Sigmoid colon (tissue), 7 donors: Measurements from ENCODE around the gene AP2A2. TPM values are rescaled to one million over a fixed set of nuclear protein-coding genes. Genes with fewer than 3 reads are reported as not detected.

Experiments used
- DNase-seq: peaks from one replicate; pipeline ENCODE4 v3.0.0-alpha.2; 2019
- H3K27ac ChIP-seq, 4 donors: fragments of 200-600 bp; sonication (generic); one replicate each; pipeline ENCODE4 v1.5.1; 2016 to 2019; ENCODE audit warnings: mild to moderate bottlenecking in 1 of 4
- H3K27me3 ChIP-seq, 3 donors: fragments of 200-600 bp; sonication (generic); one replicate each; pipeline ENCODE4 v1.5.1; 2019; ENCODE audit warnings: mild to moderate bottlenecking in 1 of 3
- H3K36me3 ChIP-seq, 4 donors: fragments of 200-600 bp; sonication (generic); one replicate each; pipeline ENCODE4 v1.5.1; 2016 to 2019
- H3K4me1 ChIP-seq, 4 donors: fragments of 200-600 bp; sonication (generic); one replicate each; pipeline ENCODE4 v1.5.1; 2017 to 2019
- H3K4me3 ChIP-seq, 4 donors: fragments of 200-600 bp; sonication (generic); one replicate each; pipeline ENCODE4 v1.5.1; 2017 to 2019; ENCODE audit warnings: mild to moderate bottlenecking in 2 of 4, moderate library complexity in 1 of 4
- H3K9me3 ChIP-seq, 4 donors: fragments of 200-600 bp in 3 of 4; sonication (generic) in 3 of 4; one replicate each; pipeline versions ENCODE4 v1.5.1 to v1.6.1; 2013 to 2019
- EP300 ChIP-seq, 4 donors: sonication (generic); formaldehyde crosslinking; IDR thresholded peaks; one replicate each; pipeline ENCODE4 v1.6.1; 2017; ENCODE audit warnings: antibody characterized with exemption in 4 of 4
- POLR2A ChIP-seq, 2 donors: fragments of 450-650 bp; IDR thresholded peaks; one replicate each; pipeline ENCODE4 v1.6.1; 2016; ENCODE audit warnings: antibody characterized with exemption in 2 of 2, mild to moderate bottlenecking in 2 of 2, moderate library complexity in 2 of 2
- POLR2AphosphoS5 ChIP-seq, 4 donors: sonication (generic); formaldehyde crosslinking; IDR thresholded peaks; one replicate each; pipeline ENCODE4 v1.6.1; 2017; ENCODE audit warnings: antibody characterized with exemption in 4 of 4
- WGBS, 2 donors: extraction: QIAGEN DNeasy Blood & Tissue Kit; methylation state at CpG; one replicate each; pipeline ENCODE4 v1.1.7; 2013; 5-methylcytosine and 5-hydroxymethylcytosine counted together
- intact Hi-C: fragments of 100-400 bp; cut with DNase I; formaldehyde crosslinking; loops from one replicate; pipeline ENCODE4 v1.15.1; 2023
- polyA plus RNA-seq, 3 donors: library from polyadenylated mRNA; stranded (reverse); fragments of 200-250 nt; gene quantifications; one replicate each; pipeline ENCODE4 v1.2.3, GENCODE V29; 2013
- total RNA-seq, 4 donors: library from RNA; depleted of rRNA; stranded (reverse); fragments of >200 nt; gene quantifications; one replicate each; pipeline ENCODE4 v1.1.0, GENCODE V29; 2016
- TF ChIP-seq, protein P1 (sequence below), 4 experiments: fragments of 450-650 bp in 3 of 4; fragments of 200-600 bp in 1 of 4; IDR thresholded peaks; one replicate each; pipeline ENCODE4 v1.5.1; 2016 to 2019; ENCODE audit warnings: antibody characterized with exemption in 4 of 4, mild to moderate bottlenecking in 3 of 4, moderate library complexity in 2 of 4
- donor health status: healthy with polysubstance abuse.
- donor health status: Bipolar disorder and iron deficiency.
- donor health status: healthy.

The AP2A2 gene
- total and polyA plus RNA-seq, 7 donors = 21.0 to 78.4 (median 47.0) TPM

DNA sequence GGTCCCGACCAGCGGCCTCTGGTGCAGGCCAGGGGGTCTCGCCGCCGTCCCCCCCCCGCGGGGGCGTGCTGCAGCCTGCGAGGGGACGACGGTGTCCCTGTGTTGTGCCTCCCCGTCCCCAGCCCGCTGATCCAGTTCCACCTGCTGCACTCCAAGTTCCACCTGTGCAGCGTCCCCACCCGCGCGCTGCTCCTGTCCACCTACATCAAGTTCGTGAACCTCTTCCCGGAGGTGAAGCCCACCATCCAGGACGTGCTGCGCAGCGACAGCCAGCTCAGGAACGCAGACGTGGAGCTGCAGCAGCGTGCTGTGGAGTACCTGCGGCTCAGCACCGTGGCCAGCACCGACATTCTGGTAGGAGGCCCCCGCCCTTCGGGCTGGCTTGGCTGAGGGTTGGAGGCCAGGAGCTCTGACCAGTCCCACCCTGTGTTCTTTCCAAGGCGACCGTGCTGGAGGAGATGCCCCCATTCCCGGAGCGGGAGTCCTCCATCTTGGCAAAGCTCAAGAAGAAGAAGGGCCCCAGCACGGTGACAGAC is 68.0 kb downstream of the AP2A2 start:
- intact Hi-C loops = no loop called here
- Histone ChIP-seq H3K27ac (no peak overlapping the region), H3K9me3 (no peaks in the 10 kb centered on the region), H3K36me3 (peaks cover 36 to 72% (median 51%) of the 10 kb centered on the region in 4 donors), H3K4me3 (no peak overlapping the region), H3K27me3 (no peaks in the 10 kb centered on the region), H3K4me1 (no peaks in the 10 kb centered on the region)
- no peak for TF ChIP-seq EP300 (IDR thresholded peaks at IDR 0.05)
- TF ChIP-seq POLR2A (IDR thresholded peaks at IDR 0.05) = no peak
- TF ChIP-seq, protein P1, sequence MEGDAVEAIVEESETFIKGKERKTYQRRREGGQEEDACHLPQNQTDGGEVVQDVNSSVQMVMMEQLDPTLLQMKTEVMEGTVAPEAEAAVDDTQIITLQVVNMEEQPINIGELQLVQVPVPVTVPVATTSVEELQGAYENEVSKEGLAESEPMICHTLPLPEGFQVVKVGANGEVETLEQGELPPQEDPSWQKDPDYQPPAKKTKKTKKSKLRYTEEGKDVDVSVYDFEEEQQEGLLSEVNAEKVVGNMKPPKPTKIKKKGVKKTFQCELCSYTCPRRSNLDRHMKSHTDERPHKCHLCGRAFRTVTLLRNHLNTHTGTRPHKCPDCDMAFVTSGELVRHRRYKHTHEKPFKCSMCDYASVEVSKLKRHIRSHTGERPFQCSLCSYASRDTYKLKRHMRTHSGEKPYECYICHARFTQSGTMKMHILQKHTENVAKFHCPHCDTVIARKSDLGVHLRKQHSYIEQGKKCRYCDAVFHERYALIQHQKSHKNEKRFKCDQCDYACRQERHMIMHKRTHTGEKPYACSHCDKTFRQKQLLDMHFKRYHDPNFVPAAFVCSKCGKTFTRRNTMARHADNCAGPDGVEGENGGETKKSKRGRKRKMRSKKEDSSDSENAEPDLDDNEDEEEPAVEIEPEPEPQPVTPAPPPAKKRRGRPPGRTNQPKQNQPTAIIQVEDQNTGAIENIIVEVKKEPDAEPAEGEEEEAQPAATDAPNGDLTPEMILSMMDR (IDR thresholded peaks at IDR 0.05) = no peak
- no peak for TF ChIP-seq POLR2AphosphoS5 (IDR thresholded peaks at IDR 0.05)
- no peak for DNase-seq
- 94 to 95% methylated on average over 35 of the region's 35 CpGs for WGBS, 2 donors

DNA sequence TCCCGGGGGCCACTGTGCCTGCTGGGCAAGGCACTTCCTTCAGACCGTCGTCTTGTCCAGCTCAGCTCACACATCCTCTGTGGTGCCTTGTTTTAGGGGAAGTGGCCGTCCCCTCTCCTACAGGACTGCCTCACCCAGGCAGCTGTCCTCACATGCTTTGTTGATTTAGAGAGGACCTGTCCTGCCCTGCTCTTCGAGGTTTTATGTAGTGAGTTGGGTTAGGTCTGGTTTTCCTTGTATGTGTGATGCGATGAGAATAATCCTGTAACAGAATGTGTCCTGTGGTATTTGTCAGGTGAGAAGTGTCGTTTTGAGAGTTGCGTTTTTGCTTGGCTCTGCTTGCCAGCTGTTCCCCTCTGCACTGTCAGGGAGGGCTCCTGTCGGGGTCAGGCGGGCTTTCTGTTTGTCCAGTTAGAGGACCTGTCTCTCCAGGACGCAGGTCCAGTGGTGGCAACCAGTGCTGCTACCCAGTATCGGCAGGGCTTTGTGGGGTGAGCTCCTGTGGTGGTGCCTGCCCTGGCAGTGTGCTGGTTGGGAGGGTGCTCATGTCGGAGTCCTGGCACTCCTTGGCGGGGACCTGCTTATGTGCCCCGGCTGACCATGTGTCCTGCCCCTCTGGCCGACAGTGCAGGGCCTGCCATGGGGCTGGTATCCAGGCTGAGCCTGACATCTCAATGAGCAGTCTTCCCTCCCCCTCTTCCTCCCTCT is 69.5 kb downstream of the AP2A2 start:
- intact Hi-C loops = no loop called here
- no peaks in the 10 kb centered on the region for H3K4me1 ChIP-seq
- DNase-seq = no peak
- 86 to 88% methylated on average over 16 of the region's 16 CpGs for WGBS, 2 donors
- no peaks in the 10 kb centered on the region for H3K9me3 ChIP-seq
- TF ChIP-seq EP300 (IDR thresholded peaks at IDR 0.05) = no peak
- TF ChIP-seq POLR2A (IDR thresholded peaks at IDR 0.05) = no peak
- TF ChIP-seq POLR2AphosphoS5 (IDR thresholded peaks at IDR 0.05) = no peak
- TF ChIP-seq, protein P1 (IDR thresholded peaks at IDR 0.05) = no peak
- H3K4me3 ChIP-seq = no peak overlapping the region
- no peak overlapping the region for H3K27ac ChIP-seq
- no peaks in the 10 kb centered on the region for H3K27me3 ChIP-seq
- peaks cover 31 to 67% (median 36%) of the 10 kb centered on the region in 4 donors for H3K36me3 ChIP-seq

DNA sequence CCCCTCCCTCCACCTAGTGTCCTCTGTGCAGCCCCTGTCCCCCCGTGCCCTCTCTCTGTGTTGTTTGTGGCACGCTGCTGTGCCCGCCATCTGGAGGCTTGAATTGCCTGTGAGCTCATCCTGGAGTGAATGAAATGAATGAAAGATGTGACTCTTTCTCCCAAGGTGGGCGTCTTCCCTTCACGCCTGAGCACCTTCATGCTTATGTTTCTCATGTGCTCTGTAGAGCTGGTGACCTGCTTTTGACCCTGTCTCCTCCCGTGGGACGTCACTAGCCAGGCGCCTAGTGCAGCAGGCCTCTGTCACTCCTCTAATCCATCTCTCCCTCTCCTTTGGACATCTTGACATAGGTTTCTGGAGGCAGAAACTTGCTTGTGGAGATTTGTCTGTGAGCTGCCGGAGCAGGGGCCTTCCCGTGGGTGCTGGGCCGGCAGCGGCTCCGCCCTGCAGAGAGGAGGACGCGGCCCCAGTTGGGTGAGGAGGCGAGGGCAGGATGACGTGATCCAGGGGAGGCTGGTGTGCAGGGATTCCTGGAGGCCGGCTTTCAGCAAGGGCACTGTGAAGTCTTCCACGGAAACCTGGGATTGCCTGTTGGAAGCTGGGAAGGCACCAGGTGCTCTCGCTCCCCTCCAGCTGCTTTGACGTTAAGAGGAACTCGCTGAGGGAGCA is 70.2 kb downstream of the AP2A2 start:
- TF ChIP-seq, protein P1 (IDR thresholded peaks at IDR 0.05) = no peak
- TF ChIP-seq POLR2A (IDR thresholded peaks at IDR 0.05) (no peak), EP300 (IDR thresholded peaks at IDR 0.05) (no peak), POLR2AphosphoS5 (IDR thresholded peaks at IDR 0.05) (no peak)
- intact Hi-C loops = no loop called here
- Histone ChIP-seq H3K27ac (no peak overlapping the region), H3K36me3 (peaks cover 36 to 72% (median 39%) of the 10 kb centered on the region in 4 donors), H3K9me3 (no peaks in the 10 kb centered on the region), H3K4me1 (no peaks in the 10 kb centered on the region), H3K4me3 (no peak overlapping the region), H3K27me3 (no peaks in the 10 kb centered on the region)
- WGBS, 2 donors = 85 to 87% methylated on average over 22 of the region's 22 CpGs
- DNase-seq = no peak

DNA sequence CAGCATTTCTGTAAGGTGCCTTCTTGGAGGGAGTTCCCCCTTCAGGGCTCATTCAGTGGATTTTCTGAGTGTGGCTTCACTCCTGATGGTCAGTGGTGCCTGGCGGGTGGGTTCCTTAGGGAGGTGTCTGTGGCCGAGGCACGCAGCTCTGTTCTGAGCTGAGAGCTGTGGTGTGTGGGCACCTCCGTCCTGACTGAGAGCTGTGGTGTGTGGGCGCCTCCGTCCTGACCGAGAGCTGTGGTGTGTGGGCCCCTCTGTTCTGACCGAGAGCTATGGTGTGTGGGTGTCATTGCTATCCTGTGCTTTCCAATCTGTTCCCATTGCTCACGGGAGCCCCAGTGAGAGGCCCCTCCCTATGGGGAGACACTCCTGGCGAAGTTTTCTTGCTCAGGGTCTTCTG is 71.0 kb downstream of the AP2A2 start:
- peaks cover 36 to 80% (median 43%) of the 10 kb centered on the region in 4 donors for H3K36me3 ChIP-seq
- H3K4me3 ChIP-seq = no peak overlapping the region
- no peak overlapping the region for H3K27ac ChIP-seq
- no peaks in the 10 kb centered on the region for H3K27me3 ChIP-seq
- 84 to 92% methylated on average over 10 of the region's 10 CpGs for WGBS, 2 donors
- DNase-seq = no peak
- no peak for TF ChIP-seq POLR2AphosphoS5 (IDR thresholded peaks at IDR 0.05)
- TF ChIP-seq POLR2A (IDR thresholded peaks at IDR 0.05) = no peak
- no peak for TF ChIP-seq EP300 (IDR thresholded peaks at IDR 0.05)
- TF ChIP-seq, protein P1 (IDR thresholded peaks at IDR 0.05) = no peak
- H3K4me1 ChIP-seq = no peaks in the 10 kb centered on the region
- H3K9me3 ChIP-seq = no peaks in the 10 kb centered on the region
- intact Hi-C loops = no loop called here
